ENCODE results near the gene COASY.

Gene COASY

DNA sequence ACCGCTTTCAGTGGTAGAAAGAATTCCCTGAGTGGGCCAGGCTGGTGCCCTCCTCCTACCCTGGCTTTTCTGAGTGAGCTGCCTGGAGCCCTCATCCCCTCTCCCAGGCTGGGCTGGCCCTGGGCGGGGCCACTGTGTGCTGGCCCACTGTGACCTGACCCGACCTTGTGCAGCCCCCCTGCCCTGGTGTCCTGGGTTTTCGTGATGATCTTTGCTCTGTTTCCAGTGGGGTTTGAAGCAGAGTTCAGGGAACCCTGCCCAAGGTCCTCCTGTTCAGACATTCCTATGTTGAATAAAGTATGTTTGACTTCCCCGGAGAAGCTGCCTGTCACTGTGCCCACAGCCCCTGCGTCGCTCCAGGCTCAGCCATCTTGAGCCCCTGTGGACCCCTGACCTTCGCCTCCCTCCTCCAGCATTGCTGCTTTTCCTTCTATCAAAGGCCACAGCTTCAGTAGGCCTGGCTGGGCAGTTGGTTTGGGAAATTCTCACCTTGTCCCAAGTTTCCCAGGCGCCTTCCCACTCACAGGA is 39.6 kb upstream of the COASY start:
- FAIRE-seq = no peak

DNA sequence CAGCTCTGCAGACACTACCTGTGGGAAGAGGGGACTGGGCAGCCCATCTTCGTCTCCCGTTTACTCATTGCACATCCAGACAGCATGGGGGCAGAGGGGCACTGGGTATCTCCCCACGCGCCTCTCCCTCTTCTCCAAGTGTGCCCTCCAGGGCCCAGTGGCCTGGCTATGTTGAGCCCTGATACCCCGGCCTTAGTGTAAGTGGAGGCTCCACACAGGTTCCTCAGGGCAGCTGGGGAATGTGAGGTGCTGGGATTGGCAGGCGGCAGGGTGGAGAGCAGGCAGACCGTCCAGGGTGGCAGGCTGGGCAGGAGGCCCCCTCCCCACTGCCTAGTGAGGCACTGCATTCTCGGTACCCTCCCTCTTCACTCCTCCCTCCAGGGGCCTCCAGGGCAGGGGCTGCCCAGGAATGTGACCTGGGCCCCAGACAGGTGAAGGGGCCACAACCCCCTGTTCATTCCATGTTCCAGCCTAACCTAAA is 39.1 kb upstream of the COASY start:
- no peak for TF ChIP-seq POLR2A (IDR thresholded peaks at IDR 0.05; ENCODE audit: low read depth, low read length)
- no peak for FAIRE-seq
- no peak for DNase-seq (ENCODE audit: insufficient read length, low spot score)

More for the DNA sequence above, 39.6 kb upstream of the COASY start:
- DNase-seq (ENCODE audit: insufficient read length, low spot score) = no peak
- TF ChIP-seq POLR2A (IDR thresholded peaks at IDR 0.05; ENCODE audit: low read depth, low read length) = no peak

DNA sequence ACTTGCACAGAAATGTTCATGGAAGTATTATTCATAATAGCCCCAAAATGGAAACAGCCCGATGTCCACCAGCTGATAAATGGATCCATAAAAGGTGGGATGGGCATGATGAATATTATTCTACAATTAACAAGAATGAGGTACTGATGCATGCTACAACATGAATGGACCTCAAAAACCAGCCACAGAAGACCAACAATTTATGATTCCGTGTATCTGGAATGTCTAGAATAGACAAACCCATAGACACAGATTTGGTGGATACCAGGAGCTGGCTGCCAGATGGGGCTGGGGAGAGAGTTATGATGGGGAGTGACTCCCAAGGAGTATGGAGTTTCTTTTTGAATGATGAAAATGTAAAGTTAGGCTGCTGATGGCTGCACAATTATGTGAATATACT is 36.7 kb upstream of the COASY start:
- no peak for TF ChIP-seq POLR2A (IDR thresholded peaks at IDR 0.05; ENCODE audit: low read depth, low read length)
- no peak for FAIRE-seq
- DNase-seq (ENCODE audit: insufficient read length, low spot score) = no peak

DNA sequence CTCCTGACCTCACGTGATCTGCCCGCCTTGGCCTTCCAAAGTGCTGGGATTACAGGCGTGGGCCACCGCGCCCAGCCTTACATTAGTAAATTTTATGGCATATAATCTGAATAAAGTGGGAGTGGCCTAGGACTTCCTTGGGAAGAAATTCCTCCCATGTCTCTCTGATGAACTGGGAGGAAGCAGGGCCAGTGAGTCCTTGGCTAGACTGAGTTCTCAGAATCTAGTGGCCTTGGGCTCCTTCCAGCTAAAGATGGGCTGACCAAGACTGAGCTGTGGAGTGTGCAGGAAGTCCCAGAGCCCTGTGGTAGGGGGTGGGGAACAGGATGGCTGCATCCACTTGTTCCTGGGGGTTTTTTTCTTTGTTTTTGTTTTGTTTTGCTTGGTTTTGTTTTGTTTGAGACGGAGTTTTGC is 35.9 kb upstream of the COASY start:
- no peak for TF ChIP-seq POLR2A (IDR thresholded peaks at IDR 0.05; ENCODE audit: low read depth, low read length)
- FAIRE-seq = no peak
- DNase-seq (ENCODE audit: insufficient read length, low spot score) = no peak

DNA sequence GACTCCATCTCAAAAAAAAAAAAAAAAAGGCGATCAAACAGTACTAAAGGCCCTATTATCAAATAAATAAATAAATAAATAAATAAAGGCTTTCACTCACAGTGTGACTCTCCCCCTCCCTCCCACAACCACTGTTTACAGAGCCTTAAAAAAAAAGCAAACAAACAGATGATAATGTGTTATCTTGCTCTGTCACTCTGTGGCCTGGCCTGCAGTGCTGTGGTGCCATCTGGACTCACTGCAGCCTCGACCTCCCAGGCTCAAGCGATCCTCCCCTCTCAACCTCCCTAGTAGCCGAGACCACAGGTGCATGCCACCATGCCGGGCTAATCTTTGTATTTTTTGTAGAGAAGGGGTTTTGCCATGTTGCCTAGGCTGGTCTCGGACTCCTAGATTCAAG is 34.0 kb upstream of the COASY start:
- no peak for TF ChIP-seq POLR2A (IDR thresholded peaks at IDR 0.05; ENCODE audit: low read depth, low read length)
- DNase-seq (ENCODE audit: insufficient read length, low spot score) (no peak), FAIRE-seq (no peak)

DNA sequence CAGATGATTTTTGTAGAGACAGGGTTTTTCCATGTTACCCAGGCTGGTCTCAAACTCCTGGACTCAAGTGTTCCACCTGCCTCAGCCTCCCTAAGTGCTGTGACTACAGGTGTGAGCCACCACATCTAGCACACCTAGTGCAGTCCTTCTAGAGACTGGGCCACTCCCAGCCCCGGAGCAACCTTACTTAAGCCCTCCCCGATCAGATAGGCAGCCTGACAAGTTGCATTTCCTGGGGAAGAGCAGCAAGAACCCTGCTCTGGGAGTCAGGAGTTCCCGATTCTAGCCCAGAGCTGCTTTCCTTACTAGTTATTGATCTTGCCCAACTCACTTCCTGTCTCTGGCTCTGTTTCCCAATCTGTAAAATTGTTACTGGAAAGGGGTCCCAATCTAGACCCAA is 32.9 kb upstream of the COASY start:
- FAIRE-seq (no peak), DNase-seq (ENCODE audit: insufficient read length, low spot score) (no peak)
- no peak for TF ChIP-seq POLR2A (IDR thresholded peaks at IDR 0.05; ENCODE audit: low read depth, low read length)

DNA sequence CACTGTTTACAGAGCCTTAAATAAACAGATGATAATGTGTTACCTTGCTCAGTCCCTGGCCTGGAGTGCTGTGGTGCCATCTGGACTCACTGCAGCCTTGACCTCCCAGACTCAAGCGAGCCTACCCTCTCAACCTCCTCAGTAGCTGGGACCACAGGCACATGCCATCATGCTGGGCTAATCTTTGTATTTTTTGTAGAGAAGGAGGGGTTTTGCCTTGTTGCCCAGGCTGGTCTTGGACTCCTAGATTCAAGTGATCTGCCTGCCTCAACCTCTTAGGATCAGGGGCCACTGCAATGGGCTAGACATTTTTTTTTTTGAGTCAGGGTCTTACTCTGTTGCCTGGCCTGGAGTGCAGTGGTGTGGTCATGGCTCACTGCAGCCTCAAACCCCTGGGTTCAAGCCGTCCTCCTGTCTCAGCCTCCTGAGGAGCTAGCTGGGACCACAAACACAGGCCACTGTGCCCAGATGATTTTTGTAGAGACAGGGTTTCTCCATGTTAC is 30.9 kb upstream of the COASY start:
- FAIRE-seq (no peak), DNase-seq (ENCODE audit: insufficient read length, low spot score) (no peak)
- TF ChIP-seq POLR2A (IDR thresholded peaks at IDR 0.05; ENCODE audit: low read depth, low read length) = no peak

DNA sequence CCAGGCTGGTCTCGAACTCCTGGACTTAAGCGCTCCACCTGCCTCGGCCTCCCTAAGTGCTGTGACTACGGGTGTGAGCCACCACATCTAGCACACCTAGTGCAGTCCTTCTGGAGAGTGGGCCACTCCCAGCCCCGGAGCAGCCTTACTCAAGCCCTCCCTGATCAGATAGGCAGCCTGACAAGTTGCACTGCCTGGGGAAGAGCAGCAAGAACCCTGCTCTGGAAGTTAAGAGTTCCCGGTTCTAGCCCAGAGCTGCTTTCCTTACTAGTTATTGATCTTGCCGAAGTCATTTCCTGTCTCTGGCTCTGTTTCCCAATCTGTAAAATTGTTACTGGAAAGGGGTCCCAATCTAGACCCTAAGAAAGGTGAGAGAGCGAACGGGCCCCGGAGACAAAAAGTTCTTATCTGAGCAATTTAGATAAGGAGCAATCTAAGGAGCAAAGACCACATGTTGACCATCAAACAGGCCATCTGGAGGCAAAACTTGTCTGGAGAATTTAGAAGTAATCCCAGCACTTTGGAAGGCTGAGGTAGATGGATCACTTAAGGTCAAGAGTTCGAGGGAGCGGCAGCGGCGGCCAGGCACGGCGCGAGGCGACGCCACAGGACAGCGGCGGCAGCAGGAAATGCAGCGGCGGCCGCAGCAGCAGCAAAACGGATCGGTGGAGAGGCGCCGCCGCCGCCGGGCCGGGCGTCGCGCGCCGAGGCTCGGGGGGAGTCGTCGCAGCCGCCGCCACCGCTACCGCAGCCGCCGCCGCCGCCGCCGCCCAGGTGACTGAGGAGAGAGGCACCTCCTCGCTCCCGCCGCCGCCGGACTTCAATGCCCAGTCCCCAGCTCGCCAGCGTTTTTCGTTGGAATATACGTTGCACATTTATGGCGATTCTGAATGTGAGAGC is 30.2 kb upstream of the COASY start:
- TF ChIP-seq POLR2A (IDR thresholded peaks at IDR 0.05; ENCODE audit: low read depth, low read length) = no peak
- FAIRE-seq = no peak
- no peak for DNase-seq (ENCODE audit: insufficient read length, low spot score)

DNA sequence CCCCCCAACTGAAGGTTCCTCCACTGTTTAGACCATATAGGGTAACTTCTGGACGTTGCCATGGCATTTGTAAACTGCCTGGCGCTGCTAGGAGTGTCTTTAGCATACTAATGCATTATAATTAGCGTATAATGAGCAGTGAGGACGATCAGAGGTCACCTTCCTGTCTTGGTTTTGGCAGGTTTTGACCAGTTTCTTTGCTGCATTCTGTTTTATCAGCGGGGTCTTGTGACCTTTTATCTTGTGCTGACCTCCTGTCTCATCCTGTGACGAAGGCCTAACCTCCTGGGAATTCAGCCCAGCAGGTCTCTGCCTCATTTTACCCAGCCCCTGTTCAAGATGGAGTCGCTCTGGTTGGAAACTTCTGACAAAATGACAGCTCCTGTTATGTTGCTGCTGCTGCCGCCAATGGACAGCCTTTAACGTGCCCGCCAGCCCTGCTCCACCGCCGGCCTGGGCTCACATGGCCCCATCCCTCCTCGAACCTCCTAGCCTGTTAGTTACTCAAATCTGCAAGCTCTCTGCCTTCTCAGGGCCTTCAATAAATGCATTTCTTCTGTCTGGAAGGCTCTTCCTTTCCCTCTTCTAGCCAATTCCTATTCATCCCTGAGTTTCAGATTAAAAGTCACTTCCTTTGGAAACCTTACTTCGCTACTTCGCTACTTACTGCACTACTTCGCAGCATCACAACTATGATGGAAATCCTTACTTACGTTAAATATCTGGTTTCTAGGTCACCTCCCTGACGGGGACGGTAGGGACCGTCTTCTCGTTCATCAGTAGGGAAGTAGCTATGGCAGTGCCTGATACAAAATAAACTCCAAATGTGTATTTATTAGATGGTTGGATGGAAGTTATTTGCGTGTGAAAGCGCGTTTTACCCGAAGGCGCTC is 26.5 kb upstream of the COASY start:
- no peak for TF ChIP-seq POLR2A (IDR thresholded peaks at IDR 0.05; ENCODE audit: low read depth, low read length)
- DNase-seq (ENCODE audit: insufficient read length, low spot score) (peak; percentile 45), FAIRE-seq (no peak)

DNA sequence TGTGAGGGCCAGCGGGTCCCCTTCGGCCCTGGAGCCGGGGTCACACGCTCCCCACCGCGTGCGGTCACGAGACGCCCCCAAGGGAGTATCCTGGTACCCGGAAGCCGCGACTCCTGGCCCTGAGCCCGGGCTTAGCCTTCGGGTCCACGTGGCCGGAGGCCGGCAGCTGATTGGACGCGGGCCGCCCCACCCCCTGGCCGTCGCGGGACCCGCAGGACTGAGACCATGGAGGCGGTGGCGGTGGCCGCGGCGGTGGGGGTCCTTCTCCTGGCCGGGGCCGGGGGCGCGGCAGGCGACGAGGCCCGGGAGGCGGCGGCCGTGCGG is 25.9 kb upstream of the COASY start, which contains the start of gene NAGLU:
NAGLU (plus strand) TSS at position 194 of the 324 bp plus-strand sequence; CDS start at position 226, 32 bp downstream.
- FAIRE-seq = no peak
- peak; percentile 58 for TF ChIP-seq POLR2A (IDR thresholded peaks at IDR 0.05; ENCODE audit: low read depth, low read length)
- DNase-seq (ENCODE audit: insufficient read length, low spot score) = peak; percentile 98

DNA sequence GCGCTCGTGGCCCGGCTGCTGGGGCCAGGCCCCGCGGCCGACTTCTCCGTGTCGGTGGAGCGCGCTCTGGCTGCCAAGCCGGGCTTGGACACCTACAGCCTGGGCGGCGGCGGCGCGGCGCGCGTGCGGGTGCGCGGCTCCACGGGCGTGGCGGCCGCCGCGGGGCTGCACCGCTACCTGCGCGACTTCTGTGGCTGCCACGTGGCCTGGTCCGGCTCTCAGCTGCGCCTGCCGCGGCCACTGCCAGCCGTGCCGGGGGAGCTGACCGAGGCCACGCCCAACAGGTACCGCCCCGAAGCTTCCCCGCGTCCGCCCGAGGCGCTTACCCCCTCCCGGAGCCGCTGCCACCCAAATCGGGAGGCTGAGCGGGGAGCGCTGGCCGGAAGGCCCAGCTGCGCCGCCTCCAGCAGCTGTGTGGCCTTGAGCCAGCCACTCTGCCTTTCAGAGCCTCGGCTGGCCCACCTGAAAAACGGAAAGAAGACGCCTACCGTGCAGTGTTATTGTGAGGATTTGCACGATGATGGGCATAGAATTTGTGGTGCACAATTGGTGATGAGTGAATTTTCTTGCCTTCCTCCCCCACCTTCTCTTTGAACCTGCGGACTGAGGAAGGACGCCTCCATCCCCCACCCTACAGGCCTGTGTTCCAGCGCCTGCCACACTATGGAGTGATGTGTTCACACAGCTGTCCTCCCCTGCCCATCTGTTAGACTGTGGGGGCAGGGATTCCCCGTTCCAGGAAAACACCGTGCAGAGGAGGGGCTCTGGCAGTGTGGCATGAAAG is 25.4 kb upstream of the COASY start:
- DNase-seq (ENCODE audit: insufficient read length, low spot score) (peak; percentile 98), FAIRE-seq (no peak)
- peak; percentile 62 for TF ChIP-seq POLR2A (IDR thresholded peaks at IDR 0.05; ENCODE audit: low read depth, low read length)

DNA sequence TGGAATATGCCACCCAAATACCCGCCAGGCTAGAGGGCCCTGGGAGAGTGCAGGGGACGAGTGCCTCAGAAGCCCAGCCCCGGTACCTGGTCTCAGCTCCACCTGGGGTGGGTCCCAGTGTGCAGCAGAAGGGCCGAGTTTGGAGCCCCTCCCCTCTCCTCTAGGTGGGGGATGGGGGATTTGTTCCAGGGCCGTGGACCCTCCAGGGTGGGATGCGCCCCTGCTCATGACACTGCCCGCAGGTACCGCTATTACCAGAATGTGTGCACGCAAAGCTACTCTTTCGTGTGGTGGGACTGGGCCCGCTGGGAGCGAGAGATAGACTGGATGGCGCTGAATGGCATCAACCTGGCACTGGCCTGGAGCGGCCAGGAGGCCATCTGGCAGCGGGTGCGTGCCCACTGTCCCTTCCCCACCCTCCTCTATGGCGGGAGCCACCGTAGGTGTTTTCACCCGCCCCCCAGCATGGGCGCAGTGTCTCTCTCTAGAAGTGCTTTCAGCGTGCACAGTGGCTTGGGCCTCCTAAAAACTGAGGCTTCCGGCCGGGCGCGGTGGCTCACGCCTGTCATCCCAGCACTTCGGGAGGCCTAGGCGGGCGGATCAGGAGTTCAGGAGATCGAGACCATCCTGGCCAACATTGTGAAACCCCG is 24.7 kb upstream of the COASY start:
- no peak for TF ChIP-seq POLR2A (IDR thresholded peaks at IDR 0.05; ENCODE audit: low read depth, low read length)
- no peak for DNase-seq (ENCODE audit: insufficient read length, low spot score)
- no peak for FAIRE-seq
